ENCODE data around the gene POLR2J3. TPM values are rescaled to one million over a fixed set of nuclear protein-coding genes. Genes with fewer than 3 reads are reported as not detected.
"Not testable (repeated sequence)": the region's sequence is repeated elsewhere in the genome, so short reads cannot be mapped to it uniquely, and the experiment has no call there.

POLR2J3 gene
- total and polyA plus RNA-seq, 12 donors: 2.0 to 221 (median 21.3) TPM

DNA sequence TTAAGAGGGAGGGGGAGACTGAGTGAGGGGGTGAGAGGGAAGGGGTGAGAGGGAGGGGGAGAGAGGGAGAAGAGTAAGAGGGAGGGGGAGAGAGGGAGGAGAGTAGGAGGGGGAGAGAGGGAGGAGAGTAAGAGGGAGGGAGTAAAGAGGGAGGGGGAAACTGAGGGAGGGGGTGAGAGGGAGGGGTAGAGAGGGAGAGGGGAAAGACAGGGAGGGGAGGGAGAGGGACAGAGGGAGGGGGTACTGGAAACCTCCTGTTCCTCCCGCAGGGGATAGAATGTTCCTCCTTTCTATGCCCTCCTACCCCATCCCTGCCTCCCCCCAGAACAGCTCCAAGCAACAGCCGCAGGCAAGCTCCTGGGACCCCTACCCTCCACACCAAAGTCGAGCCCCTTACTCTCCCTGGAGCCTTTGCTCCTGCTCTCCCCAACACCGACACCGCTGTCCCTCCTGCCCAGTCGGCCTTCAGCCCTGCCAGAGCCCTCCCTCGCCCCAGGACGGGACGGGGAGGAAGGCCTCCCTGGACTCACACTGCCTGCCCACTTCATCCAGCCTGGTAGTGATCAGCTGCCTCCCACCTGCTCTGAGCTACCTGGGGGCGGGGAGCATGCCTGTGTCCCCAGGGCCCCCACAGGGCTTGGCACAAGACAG, 39.4 kb upstream of the POLR2J3 start:
- H3K4me1 ChIP-seq (replicated peaks in 1 of 2); intact Hi-C loops (cut with DNase I); H3K9me3 ChIP-seq (replicated peaks in 1 of 3); H3K4me3 ChIP-seq; H3K27me3 ChIP-seq; H3K36me3 ChIP-seq (replicated peaks in 1 of 2): not testable (repeated sequence)
- DNase-seq: peak; percentile 32 to 77 (median 72)
- WGBS, 4 donors: 3 to 16% (median 10%) methylated on average over 6 to 7 of the region's 10 CpGs; no CpG with 5 or more reads in 1 of the 4 donors
- peak overlapping the region in 3 of 5 donors; percentile 52 to 66 (median 58) for H3K27ac ChIP-seq

DNA sequence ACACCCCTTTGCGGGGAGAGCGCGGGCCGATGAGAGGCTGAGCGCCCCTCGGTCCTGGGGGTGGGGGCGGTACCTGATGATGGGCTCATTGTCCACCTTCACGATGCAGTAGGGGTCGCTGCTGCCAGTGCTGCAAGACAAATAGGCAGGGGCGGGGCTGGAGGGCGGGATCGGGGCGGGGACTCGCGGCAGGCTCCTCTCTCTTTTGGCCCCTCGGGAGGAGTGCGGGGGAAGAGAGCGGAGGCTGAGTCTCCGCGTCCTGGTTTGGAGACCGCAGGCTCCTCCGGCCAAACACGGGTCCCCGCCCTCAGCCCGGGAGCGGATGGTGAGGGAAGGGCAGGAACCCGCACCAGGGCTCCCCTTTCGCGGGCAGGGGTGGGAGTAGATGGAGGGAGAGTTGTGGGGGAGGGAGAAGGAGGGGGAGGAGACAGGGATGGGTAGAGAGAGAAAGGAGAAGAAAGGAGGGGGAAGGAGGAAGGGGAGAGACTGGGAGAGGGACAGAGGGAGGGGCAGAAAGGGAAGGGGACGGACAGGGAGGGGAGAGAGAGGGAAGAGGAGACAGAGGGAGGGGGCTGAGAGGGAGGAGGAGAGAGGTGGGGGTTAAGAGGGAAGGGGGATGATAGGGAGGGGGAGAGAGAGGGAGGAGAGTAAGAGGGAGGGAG, 38.8 kb upstream of the POLR2J3 start:
- H3K4me1 ChIP-seq (replicated peaks in 1 of 2); DNase-seq; intact Hi-C loops (cut with DNase I); H3K9me3 ChIP-seq (replicated peaks in 1 of 3); H3K27ac ChIP-seq; H3K4me3 ChIP-seq; H3K27me3 ChIP-seq; H3K36me3 ChIP-seq (replicated peaks in 1 of 2): not testable (repeated sequence)
- WGBS, 4 donors: no CpG with 5 or more reads among the region's 30 CpGs

DNA sequence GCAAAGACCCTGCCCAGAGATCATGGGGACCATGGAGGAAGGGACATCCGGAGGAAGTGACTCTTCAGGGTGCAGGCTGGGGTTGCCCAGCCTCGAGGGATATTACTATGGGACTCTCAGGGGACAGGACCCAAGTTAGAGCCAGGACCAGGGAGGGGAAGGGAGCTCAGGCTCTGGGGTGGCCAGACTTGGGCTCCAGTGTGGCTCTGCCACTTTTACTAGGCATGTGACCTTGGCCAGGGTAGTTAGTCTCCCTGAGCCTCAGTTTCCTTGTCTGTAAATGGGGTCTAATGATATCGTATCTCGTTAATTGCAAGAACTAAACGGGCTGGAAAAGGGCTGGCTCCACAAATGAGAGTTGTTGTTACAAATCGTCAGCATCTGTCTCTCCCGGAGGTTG, 38.1 kb upstream of the POLR2J3 start:
- H3K4me3 ChIP-seq; H3K27me3 ChIP-seq; H3K4me1 ChIP-seq (replicated peaks in 1 of 2); H3K9me3 ChIP-seq (replicated peaks in 1 of 3); intact Hi-C loops (cut with DNase I); H3K36me3 ChIP-seq (replicated peaks in 1 of 2); H3K27ac ChIP-seq: not testable (repeated sequence)
- DNase-seq: peak in 5 of 7 donors; percentile 1 to 49 (median 11)
- WGBS, 4 donors: no CpG with 5 or more reads among the region's 7 CpGs

DNA sequence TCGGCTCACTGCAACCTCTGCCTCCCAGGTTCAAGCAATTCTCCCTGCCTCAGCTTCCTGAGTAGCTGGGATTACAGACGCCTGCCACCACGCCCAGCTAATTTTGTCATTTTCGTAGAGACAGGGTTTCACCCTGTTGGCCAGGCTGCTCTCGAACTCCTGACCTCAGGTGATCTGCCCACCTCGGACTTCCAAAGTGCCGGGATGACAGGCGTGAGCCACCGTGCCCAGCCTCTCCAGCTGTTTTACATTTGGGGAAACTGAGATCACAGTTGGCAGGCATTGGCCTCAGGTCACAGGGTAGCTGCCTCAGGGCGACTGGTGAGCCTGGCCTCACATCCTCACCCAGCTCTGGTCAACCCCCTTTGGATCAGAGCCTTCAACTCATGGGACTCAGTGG, 37.4 kb upstream of the POLR2J3 start:
- H3K27me3 ChIP-seq; H3K9me3 ChIP-seq (replicated peaks in 1 of 3); H3K27ac ChIP-seq; intact Hi-C loops (cut with DNase I); H3K36me3 ChIP-seq (replicated peaks in 1 of 2); H3K4me3 ChIP-seq; H3K4me1 ChIP-seq (replicated peaks in 1 of 2): not testable (repeated sequence)
- DNase-seq: peak in 1 of 7 donors; percentile 9
- 79 to 83% methylated on average over 5 of the region's 10 CpGs; no CpG with 5 or more reads in 2 of the 4 donors for WGBS, 4 donors

DNA sequence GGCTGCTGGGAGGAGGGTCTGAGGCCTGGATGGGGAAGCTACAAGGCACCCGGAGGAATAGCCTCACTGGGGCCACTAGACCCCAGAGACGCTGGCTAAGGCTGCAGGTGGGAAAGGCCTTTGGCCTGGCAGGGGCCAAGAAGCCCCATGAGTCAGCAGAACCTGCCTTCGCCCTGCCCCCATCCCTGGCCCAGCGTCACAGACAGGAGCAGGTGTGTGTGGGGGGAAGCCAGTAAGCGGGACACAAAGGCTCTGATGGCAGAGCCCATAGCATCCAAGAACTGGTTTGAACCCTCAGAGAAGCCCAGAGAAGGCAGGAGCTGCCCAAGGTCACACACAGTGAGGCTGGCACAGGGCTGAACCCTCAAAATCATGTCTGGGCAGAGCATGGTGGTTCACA, 34.5 kb upstream of the POLR2J3 start:
- DNase-seq; H3K9me3 ChIP-seq (replicated peaks in 1 of 3); intact Hi-C loops (cut with DNase I); H3K4me3 ChIP-seq; H3K27me3 ChIP-seq; H3K36me3 ChIP-seq (replicated peaks in 1 of 2); H3K27ac ChIP-seq; H3K4me1 ChIP-seq (replicated peaks in 1 of 2): not testable (repeated sequence)
- WGBS, 4 donors: no CpG with 5 or more reads among the region's 5 CpGs

DNA sequence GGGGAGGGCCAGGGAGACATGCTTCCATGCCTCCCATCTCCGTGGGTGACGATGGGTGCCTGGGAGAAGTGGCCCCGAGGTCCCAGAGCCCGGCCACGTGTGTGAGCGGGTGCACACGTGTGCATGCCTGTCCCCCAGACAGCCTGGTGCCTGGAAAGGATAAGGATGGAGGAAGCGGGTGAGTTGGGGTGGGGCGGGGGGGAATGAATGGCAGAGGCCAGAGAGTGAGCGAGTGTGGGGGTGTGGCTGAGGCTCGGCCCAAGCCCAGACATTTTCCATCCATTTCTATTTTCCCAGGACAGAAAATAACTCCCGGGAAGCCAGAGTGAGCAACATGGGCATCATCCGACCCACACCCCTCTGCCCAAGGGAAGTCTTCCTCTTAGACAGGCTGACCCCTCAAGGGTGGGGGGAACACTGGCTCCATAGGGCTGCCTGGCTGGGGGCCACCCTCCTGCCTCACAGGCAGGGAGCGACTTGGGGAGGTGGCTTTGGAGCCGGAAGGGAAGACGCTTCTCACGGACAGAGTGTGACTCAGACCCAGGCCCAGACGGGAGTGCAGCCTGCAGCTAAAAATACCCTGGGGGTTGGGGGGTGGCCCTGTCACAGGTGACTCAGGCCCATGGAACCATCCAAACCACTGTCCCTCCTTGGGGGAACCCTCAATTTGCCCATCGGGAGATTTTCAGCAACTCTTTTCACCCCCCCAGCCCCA, 32.2 kb upstream of the POLR2J3 start:
- H3K36me3 ChIP-seq (replicated peaks in 1 of 2); intact Hi-C loops (cut with DNase I); H3K9me3 ChIP-seq (replicated peaks in 1 of 3); H3K27ac ChIP-seq; H3K27me3 ChIP-seq; DNase-seq; H3K4me3 ChIP-seq; H3K4me1 ChIP-seq (replicated peaks in 1 of 2): not testable (repeated sequence)
- WGBS, 4 donors: 59% methylated on average over 5 of the region's 19 CpGs; no CpG with 5 or more reads in 3 of the 4 donors

DNA sequence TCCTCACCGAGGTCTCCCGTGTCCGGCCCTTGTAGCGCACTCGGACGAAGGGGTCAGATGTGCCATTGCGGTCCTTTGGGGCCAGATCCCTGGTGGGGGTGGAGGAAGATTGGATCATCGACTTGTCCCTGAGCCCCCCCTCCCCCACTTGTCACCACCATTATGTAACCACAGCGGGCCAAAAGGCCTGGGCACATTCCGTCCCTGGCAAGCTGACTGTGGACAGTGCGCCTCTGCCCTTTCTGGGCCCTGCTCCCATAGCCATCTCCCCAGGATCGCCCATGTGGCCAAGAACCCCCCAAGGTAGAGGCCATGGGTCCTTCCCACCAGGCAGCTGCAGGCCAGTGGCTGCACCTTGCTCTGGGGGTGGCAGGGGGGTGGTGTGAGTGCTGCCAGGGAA, 29.9 kb upstream of the POLR2J3 start:
- H3K9me3 ChIP-seq (replicated peaks in 1 of 3); H3K4me3 ChIP-seq; DNase-seq; H3K27me3 ChIP-seq; H3K4me1 ChIP-seq (replicated peaks in 1 of 2); H3K27ac ChIP-seq; intact Hi-C loops (cut with DNase I); H3K36me3 ChIP-seq (replicated peaks in 1 of 2): not testable (repeated sequence)
- no CpG with 5 or more reads among the region's 12 CpGs for WGBS, 4 donors

DNA sequence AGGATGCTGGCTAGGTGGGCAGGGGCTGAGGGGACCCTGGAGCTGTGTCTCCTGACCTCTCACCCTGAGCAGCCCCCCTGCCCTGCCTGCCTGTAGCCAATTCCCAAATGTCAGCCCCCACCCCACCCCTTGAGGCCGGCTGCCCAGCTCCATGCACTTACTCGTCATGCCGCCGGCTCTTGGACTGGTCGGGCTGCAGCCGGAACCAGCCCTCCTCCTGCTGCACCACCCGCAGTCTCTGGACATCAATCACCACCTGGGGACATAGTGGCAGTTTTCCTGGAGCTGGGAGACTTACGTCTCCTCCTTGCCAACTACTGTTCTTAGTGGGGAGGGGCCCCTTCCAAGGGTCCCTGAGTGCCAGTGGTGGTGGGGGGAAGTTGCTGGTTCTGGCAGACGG, 27.3 kb upstream of the POLR2J3 start:
- H3K4me3 ChIP-seq; intact Hi-C loops (cut with DNase I): not testable (repeated sequence)
- no CpG with 5 or more reads among the region's 9 CpGs for WGBS, 4 donors

DNA sequence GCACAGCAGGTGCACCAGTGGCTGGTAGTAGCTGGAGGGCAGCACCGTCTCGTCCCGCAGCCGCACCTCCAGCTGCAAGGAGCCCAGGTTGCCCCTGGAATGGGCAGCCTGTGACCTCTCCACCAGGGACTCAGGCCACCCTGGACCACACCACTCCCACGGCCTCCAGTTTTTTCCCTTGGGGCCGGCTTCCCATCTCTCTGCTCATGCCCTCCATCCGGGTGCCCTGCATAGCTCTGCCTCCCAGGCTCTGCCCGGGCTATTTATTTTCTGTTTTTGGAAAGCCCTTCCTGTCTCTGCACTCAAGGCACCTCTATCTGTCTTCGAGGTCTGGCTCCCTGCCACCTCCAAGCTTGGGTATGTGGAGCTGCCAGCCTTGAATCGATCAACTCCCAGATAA, 23.7 kb upstream of the POLR2J3 start:
- H3K4me1 ChIP-seq (replicated peaks in 1 of 2); H3K9me3 ChIP-seq (replicated peaks in 1 of 3); H3K36me3 ChIP-seq (replicated peaks in 1 of 2); H3K4me3 ChIP-seq; H3K27ac ChIP-seq; intact Hi-C loops (cut with DNase I); H3K27me3 ChIP-seq: not testable (repeated sequence)
- peak in 4 of 7 donors; percentile 12 to 50 (median 24) for DNase-seq
- WGBS, 4 donors: 33 to 53% (median 39%) methylated on average over 3 to 4 of the region's 10 CpGs; no CpG with 5 or more reads in 1 of the 4 donors

More for the DNA sequence above, 27.3 kb upstream of the POLR2J3 start:
- not testable (repeated sequence) for H3K36me3 ChIP-seq (replicated peaks in 1 of 2); H3K9me3 ChIP-seq (replicated peaks in 1 of 3); H3K27ac ChIP-seq; H3K4me1 ChIP-seq (replicated peaks in 1 of 2); H3K27me3 ChIP-seq; DNase-seq

DNA sequence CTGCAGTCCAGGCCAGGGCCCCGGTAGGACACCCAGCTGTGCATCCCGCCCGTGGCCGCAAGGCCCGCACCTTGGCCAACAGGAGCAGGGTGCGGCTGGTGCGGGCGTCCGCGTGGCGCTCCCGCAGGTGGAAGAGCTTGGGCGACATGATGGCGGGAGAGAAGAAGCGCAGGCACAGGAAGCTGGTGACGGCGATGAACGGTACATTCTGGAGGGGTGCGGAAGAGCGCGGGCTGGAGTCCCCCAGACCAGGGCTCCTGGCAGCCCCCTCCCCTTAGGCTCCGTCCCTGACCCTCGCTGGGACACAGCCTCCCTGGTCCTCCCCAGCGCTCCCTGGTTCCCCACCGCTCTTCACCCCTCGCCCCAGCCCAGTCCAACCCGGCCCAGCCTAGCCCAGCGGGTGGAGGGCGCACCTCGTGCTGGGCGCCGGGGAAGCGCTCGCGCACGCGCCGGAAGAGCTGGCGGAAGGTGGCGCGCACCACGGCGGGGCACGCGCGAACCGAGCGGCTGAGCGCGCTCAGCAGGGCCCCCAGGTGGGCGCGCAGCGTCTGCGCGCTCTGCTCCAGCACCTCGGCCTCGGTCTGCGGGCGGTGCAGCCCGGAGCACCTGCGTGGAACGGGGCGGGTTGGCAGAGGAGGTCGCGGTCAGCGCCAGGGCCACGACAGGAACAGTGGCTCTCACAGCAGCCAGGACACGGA, 21.4 kb upstream of the POLR2J3 start:
- intact Hi-C loops (cut with DNase I); H3K36me3 ChIP-seq (replicated peaks in 1 of 2); DNase-seq; H3K27me3 ChIP-seq; H3K27ac ChIP-seq; H3K4me1 ChIP-seq (replicated peaks in 1 of 2); H3K4me3 ChIP-seq; H3K9me3 ChIP-seq (replicated peaks in 1 of 3): not testable (repeated sequence)
- no CpG with 5 or more reads among the region's 68 CpGs for WGBS, 4 donors

All from adrenal gland (tissue), 12 donors.